HG03175 (cell line): ENCODE measurements around the gene ZNF512B.
"Not testable (repeated sequence)": the region's sequence is repeated elsewhere in the genome, so short reads cannot be mapped to it uniquely, and the experiment has no call there.

ENCODE experiments used
- ATAC-seq: cut with Tn5 transposase; IDR thresholded peaks from one replicate; pipeline ENCODE4 v1.9.1; 2021; ENCODE audit warnings: mild to moderate bottlenecking, moderate library complexity; ENCODE audit not compliant: unreplicated experiment

Gene ZNF512B

DNA sequence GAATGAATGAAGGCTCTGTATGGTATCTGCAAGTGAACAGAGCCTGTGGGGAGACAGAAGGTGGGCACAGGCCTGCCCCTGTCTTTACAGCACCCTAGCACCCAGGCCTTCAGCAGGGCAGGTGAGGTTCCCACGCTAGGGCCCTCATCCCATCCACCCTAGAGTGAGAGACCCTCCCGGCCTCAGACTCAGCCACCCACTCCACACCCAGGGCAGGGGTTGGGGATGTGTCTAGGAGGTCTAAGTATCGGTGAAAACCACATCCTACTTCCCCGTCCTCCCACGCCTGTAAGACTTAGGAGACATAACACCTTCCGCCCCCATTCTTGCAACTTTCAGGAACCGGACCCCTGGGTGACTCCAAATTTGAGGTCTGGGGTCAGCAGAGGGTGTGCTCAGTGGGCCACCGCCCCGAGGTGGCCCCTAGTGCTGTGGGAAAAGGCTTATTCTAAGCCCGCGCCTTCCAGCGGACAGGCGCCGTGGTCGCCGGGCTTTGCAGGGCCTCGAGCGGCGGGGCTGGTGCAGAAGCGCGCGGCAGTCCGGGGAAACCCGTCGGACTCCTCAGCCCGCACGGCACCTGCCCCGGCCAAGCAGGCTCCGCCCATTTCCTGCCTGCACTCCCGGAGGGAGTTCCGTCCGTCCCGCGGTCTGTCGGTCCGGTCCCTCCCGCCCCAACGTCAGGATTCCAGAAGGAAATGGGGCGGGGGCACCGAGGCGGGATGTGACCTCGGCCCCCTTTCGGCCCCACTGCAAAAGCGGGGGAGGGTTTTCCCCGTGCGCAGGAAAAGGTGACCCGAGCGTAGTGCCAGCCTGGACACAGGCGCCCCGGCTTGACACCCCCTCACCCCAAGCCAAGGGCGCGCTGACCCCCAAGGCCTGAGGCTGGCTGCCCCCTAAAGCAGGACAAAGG lies 8.8 kb upstream of the ZNF512B start:
- peak; percentile 39 for ATAC-seq

DNA sequence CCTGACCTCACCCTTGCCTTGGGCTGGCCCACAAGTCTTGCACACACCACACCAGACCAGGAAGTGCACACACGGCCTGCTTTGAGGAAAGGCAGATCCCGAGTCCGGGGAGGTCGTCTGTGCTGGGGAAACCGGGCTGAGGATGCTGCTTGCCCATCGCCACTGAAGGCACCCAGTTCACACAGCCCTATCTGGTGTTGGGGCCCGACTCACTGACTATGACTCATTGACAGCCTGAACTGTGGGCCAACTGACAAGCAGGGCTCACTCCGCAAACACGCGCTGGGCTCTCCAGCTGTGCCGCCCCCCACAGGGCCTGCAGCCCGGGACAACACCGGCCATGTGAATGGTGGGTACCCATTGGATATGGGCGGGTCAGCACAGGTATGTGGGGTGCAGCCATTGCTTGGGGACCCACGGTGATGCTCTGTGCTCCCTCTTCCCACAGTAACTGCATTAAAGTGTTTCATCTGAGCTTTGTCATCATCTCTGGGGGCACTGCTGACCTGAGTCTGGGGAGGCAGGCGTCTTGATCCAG lies 8.1 kb upstream of the ZNF512B start:
- ATAC-seq, result no peak

DNA sequence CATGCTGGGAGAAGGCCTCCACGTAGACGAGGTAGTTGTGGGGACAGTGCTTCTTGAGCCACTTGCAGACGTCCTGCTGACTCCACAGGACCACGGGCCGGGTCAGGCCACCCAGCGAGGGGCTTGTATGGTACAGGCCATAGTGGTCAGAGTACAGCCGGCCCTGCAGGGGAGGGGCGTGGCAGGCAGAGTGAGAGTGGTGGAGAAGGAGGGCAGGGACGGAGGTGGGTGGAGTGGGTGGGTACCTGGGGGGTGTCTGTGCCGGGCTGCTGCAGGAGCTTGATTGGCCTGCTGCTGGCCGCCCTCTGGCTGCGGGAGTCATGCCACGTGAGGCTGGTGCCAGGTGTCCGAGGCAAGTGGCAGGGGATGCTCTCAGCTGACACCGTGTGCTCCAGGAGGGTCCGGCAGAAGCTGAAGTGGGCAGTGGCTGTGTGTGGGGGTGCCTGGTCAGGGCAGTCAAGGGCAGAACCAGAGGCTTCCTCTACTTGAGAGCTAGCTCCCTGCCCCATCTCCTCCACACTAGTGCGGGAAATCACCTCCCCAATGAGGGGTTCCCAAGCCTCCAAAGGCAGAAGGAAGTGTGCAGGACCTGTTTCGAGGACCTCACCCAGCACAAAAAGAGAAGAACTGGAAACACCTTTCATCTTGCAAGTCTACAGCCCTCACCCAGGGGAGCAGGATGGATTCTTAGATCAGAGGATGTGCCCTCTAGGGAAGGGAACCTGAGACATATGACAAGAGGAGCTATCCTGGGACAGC lies 7.4 kb upstream of the ZNF512B start:
- no peak for ATAC-seq

DNA sequence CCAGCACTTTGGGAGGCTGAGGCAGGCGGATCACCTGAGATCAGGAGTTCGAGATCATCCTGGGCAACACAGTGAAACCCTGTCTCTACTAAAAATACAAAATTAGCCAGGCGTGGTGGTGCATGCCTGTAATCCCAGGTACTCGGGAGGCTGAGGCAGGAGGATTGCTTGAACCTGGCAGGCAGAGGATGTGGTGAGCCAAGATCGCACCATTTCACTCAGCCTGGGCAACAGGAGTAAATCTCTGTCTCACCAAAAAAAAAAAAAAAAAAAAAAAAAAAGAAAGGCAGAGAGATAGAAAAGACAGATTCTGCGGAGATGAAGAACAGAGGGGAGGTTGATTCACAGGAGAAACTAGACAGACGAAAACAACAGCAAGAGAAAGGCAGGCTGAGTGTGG lies 6.8 kb upstream of the ZNF512B start:
- ATAC-seq, result not testable (repeated sequence)

DNA sequence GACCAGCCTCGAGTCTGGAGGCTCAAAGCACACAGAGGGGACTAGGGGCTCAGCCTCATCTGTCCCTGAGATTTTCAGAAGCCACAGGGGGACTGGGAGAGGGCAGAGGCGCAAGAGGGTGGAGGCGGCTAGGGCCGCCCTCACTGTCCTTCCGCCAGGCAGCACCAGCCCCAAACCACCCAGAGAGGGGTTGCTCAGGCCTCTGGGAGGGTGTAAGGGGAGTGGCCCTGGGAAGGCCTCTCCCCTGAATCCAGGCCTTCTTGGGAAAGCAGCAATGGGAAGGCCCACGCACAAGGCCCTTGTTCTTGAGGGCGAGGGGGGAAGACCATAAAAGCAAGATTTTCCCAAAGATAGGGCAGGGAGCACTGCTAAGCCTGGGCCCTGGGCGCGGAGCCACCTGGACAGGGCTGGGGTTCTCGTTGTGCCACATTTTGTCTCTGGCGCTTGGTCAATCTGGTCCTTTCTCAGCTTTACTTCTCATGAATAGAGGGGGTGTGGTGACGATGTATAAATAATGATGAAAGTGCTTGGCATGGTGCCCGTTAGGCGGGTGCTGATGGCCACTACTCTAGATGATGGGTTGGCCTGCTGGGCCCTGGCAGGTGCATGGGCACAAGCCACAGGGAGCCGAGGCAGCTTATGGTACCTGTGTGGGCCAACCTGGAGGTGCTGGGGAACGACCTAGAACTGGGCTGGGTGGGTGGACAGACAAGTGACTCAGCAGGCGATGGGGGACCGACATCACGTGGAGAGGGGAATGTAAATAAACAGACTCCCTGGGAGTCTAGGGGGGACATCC lies 4.9 kb upstream of the ZNF512B start:
- no peak for ATAC-seq

DNA sequence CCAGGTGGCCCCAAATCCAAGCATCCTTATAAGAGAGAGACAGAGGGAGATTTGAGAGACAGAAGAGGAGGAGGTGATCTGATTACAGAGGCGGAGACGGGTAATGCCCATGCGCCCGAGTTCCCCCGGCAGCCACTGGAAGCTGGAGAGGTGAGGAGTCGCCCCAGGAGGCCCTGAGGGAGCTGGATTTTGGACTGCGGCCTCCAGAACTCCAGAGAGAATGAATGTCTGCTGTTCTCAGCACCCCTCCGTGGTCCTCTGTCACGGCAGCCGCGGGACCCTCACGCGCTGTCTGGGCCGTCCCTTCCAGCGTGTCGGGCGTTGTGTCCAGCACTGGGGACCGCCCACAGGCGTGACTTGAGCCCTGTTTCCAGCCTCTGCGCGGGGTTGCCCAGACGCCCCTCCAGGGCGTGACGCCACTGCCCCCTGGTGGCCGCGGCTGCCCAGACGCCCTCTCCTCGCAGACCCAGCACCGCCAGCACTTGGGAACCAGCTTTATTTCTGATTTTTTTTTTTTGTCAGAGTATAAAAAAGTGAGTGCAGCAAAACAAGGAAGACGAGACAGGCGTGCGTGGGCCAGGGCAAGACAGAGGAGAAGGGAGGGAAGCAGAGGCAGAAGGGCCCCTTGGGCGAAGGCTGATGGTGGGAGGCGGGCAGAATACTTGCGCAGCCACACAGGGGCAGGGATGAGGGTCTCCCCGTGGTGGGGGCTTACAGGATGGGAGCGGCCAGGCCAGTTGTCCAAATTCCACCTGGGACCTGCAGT lies 4.1 kb upstream of the ZNF512B start:
- peak; percentile 32 for ATAC-seq

DNA sequence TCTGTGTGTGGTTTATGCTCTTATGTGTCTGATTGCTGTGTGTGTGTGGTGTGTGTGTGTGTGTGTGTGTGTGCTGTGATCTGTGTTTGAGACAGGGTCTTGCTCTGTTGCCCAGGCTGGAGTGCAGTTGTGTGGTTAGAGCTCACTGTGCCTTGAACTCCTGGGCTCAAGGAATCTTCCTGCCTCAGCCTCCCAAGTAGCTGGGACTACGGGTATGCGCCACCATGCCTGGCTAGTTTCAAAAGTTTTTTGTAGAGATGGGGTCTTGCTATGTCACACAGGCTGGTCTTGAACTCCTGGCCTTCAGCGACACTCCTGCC lies 3.4 kb upstream of the ZNF512B start:
- no peak for ATAC-seq

DNA sequence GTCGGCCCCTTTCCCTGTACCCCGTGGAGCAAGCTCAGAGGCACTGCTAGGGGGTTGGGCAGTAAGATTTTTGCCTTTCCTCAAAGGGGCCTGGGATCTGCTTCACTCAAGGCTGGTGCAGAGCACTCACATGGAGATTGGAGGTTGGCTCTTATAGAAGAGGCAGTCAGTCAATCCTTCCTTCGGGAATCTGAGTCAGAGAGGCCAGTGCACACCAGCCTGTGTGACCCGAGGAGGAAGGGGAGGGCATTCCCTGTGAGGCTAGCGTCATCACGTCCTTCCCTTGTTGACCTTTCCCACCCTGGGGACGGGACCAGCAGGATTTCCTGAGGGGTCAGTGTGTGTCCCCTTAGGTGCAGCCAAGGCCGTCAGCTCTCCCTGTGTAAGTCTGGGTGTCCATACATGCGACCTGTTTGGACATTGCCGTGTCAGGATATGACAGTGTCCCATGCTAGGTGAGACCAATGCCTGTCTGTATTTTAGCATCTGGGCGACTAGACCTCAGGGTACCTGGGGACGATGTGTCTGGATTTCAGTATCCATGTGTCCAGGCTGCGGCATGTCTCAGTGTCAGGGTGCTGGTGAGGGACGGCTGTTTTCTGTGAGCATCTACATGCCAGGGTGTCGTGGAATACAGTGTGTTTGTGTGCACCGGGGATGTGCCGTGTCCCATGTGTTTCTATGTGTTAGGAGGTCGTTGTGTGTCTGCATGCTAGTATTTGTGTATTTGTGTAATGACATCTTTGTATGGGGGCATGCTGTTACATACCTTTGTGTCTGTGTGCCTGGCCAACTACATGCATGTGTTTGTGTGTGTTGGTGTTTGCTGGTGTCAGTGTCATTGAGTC lies 2.8 kb upstream of the ZNF512B start:
- no peak for ATAC-seq

DNA sequence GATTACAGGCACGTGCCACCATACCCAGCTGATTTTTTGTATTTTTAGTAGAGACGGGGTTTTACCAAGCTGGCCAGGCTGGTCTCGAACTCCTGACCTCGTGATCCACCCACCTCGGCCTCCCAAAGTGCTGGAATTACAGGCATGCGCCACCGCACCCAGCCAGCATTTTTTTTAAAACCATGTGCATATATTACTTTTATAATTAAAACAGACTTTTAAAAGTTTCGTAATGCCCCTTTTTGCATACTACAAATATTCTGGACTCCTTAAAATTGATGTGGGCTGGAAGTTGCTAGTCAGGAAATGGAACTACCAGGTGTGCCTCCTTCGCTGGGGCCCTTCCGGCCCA lies 2.2 kb upstream of the ZNF512B start:
- ATAC-seq, result not testable (repeated sequence)

DNA sequence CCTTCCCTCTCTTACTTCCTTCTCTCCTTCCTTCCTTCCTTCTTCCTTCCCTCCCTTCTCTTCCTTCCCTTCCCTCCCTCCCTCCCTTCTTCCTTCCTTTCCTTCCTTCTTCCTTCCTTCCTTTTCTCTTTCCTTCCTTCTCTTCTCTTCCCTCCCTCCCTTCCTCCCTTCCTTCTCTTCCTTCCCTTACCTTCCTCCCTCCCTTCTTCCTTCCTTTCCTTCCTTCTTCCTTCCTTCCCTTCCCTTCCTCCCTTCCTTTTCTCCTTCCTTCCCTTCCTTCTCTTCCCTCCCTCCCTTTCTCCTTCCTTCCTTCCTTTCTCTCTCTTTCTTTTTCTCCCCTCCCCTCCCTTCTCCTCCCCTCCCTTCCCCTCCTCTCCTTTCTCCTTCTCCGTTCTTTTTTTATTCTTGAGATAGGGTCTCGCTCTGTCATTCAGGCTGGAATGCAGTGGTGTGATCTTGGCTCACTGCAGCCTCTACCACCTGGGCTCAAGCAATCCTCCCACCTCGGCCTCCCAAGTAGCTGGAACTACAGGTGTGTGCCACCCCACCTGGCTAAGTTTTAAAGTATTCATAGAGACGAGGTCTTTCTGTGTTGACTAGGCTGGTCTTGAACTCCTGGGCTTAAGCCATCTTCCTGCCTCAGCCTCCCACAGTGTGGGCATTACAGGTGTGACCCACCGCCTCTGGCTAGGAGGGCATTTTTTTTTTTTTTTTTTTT lies 1.1 kb upstream of the ZNF512B start:
- ATAC-seq, result no peak

DNA sequence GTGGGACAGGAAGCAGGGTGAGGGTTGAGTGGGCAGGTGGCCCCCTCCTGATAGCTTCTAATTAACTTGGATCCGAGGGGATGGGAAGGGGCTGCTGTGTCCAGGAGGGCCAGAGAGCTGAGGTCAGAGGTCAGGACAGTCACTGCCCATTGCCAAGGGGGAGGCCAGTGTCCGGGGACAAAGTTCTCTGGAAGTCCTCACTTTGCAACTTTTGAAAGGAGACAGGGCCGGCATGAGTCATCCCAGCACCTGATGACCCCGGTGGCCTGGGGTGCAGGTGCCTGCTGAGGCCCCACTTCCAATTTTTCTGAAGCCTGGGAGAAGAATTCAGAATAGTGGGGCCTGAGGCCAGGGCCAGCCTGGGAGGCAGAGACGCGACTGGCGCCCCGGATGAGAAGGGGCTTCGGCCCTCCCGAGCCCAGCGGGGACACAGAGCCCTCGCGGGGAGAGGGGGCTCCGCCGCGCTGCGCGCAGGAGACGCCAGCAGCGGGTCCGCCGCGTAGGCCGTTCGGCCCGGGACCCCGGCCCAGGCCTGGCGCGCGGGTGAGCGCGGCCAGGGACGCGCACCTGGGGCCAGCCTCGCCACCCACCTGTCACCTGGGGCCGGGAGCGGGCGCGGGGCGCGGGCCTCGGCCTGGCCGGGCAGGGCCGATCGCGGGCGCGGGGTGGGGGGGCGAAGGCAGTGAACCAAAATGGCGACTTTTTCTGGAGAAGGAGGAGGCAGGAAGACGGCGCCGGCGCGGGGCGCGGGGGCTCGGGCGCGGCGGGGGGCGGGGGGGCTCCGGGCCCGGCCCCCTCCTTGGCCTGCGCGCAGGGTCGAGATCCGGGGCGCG lies 586 bp downstream of the ZNF512B start:
- no peak for ATAC-seq

DNA sequence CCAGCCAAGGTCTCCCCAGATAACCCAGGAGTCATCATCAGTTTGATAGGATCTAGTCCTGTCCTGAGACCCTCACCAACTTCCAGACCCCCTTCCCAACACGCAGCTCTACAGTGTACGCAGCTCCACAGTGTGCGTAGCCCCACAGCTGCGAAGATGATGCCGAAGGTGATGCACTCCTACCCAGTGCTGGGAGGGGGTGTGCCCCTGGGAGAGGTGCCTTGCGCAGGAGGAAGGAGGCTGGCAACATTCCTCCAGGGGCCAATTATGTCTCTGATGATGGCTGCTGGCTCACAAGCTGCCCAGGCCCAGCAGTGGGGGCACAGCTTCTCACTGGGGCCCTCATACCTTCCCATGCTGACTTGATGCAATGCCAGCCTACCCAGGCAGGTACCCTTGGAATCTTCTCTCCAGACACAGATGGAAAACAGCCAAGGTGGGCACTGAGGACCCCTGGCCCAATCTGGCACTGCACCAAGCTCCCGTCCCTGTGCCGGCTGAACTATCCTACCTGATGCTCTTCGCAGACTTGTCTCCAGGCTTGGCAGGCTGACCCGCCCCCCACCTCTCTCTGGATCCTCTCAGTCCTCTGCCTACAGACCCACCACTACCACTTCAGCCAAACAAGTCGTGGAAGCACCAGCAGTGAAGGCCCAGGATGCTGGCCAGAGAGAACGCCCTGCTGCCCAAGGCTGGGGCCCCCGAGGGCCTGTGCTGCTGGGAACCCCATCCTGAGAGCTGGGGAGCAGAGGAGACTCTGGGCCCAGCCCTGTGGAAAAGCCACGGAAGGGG lies 1.4 kb downstream of the ZNF512B start:
- no peak for ATAC-seq

DNA sequence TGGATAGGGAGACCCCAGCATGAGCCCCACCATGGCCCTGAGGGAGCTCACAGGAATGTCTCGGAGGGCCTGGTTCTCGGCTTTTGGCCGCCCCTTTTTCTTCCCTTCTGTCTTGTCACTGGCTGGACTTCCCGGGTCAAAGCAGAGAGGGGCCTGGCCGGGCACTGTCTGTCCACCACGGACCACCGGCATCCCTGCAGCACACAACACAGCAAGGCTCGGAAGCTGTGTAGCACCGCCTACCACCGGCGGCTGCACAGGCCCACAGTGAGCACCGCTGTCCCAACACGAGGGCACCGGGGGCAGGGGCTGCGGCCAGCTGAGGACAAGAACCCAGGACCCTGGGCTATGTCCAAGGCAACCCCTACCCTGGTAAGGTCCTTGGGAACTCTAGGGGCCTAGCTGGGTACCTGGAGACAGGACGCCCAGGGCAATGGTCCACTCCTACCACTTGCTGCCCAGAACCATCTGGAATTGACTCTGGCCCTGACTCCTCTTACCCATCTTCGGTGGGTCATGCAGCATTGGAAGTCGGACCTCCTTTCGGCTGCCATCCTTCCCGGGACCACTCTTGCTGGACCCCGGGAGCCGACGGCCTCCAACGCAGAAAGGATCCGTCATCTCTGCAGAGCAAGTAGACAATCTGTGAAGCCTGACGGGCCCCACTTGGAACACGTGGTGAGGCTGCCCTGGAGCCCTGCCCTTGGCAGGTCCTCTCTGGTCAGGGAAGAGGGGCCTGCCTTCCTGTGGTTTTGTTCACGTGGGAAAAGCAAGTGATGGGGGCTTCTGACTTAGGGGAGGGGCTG lies 2.2 kb downstream of the ZNF512B start:
- no peak for ATAC-seq

DNA sequence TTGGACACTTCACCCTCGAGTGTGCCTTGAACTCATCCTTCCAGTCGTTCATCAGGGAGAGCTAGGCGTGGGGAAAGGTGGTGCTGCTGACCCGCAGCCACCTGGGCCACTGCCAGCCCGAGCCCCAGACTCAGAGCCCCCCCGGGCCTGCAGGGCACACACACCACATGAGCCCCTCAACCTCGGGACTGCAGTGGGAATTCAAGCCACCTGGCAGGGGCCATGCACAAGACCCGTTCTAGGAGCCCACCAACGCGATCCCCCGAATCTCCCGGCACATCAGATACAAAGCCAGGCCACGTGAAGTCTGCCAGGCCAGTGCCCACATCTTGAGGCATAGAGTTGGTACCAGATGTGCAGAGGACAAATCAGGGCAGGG lies 2.8 kb downstream of the ZNF512B start:
- ATAC-seq, result no peak

DNA sequence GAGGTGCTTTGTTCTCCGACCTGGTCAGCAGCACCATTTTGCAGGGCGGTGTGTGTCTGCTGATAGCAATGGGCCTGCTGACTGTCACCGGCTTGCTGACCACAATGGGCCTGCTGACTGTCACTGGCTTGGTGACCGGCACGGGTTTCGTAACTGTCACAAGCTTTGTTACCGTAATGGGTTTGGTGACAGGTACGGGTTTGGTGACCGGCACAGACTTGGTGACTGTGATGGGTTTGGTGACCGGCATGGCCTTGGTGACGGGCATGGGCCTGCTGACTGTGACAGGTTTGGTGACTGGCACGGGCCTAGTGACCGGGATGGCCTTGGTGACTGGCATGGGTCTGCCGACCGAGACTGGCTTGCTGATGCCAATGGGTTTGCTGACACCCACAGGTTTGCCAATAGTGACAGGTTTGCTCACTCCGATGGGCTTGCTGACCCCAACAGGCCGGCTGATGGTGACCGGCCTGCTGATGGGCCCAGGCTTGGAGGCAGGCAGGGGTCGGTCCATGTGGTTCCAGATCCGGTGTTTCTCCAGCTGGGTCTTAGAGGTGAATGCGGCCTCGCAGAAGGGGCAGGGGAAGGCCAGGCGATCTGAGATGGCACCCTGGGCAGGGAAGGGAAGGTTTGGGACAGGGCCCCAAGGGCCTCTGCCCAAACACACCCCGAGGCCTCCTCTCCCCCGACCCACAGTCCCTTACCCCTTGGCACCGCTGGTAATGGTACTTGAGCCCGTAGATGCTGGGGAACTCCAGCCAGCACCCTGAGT lies 3.4 kb downstream of the ZNF512B start:
- no peak for ATAC-seq

DNA sequence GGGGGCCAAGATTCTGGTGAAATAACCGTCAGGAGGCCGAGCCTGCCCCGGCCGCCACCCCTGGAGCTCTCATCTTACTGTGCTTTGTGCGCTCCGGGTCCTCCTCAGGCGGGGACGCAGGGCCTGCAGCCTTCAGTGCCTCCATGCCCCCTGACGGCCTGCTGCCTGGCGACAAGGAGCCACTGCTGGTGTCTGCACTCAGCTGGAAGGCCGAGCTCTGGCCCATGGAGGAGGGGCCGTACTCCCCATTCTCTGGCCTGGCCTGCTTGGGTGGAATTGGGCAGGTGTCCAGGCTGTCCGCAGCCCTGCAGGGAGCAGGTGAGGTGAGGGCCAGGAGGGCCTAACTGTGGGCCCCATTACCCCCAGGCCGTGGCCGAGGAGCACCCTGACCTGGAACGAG lies 5.3 kb downstream of the ZNF512B start:
- ATAC-seq, result no peak
